HG02610 (cell line): ENCODE measurements around the gene CACNA1G.

Experiments used
- ATAC-seq: cut with Tn5 transposase; IDR thresholded peaks from one replicate; pipeline ENCODE4 v1.9.1; 2021; ENCODE audit warnings: mild to moderate bottlenecking, moderate library complexity; ENCODE audit not compliant: unreplicated experiment

Gene CACNA1G

DNA sequence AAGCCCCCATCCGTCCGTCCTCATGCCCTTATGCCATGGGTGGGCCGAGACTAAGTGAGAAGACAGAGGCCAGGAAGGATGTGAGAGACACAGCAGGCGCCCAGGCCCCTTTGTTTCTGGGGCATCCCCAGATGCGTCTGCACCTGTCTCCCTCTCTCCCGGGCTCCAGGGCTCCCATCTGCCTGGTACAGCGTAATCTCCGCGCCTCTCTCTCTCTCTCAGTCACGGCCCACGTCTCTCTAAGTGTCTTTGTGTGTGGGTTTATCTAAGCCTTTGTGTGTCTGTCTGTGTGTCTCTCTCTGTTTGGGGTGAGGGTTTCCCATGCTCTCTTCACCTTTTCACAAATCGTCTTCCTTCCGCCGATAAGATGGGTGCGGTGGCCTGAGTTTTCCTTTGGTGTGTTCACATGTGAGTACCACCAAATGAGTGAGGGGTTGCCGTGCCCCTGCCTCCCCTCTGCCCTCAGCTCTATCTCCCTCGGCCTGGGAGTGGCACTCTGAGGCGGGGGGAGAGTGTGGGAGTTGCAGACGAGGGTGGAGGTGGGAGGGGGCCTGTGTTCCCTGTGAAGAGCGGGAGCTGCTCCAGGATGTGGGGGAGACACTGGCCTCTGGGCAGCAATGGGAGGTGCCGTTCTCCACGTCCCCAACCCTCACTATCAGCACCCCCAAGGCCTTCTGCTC is 48.3 kb downstream of the CACNA1G start:
- ATAC-seq, result no peak

DNA sequence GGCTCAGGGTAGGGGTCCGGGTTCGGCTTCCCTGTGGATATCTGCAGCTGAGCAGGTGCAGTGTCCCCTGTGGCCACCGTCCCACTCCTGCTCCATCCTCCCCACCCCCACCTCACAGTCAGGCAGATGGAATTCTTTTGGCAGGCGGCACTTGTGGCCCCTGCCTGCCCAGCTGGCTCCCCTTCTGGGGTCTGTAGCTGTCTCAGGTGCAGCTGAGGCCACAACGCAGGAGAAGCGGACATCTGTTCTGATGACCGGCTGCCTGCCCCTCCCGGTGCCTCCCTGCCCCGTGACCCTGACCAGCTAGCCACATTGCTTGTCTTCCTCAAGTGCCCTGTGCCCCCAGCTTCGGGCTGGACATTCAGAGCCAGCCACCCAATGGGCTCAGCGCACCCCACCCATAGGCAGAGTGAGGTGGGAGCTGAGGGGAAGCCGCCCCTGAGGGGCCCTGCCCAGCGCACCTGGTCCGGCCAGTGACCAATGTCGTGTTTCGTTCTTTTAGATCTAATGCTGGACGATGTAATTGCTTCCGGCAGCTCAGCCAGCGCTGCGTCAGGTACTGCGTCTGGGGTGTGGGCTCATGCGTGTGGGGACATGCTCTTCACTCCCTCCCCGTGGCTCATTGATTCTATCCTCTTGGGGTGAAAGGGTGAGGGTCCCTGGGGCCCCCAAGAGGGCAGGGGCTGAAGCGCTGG is 49.0 kb downstream of the CACNA1G start:
- no peak for ATAC-seq

GRCh38 chr17:50611634-50612033 is 51.1 kb downstream of the CACNA1G start:
- ATAC-seq, result no peak

- no peak for ATAC-seq
Measured at GRCh38 chr17:50612281-50612680, 51.8 kb downstream of the CACNA1G start.

DNA sequence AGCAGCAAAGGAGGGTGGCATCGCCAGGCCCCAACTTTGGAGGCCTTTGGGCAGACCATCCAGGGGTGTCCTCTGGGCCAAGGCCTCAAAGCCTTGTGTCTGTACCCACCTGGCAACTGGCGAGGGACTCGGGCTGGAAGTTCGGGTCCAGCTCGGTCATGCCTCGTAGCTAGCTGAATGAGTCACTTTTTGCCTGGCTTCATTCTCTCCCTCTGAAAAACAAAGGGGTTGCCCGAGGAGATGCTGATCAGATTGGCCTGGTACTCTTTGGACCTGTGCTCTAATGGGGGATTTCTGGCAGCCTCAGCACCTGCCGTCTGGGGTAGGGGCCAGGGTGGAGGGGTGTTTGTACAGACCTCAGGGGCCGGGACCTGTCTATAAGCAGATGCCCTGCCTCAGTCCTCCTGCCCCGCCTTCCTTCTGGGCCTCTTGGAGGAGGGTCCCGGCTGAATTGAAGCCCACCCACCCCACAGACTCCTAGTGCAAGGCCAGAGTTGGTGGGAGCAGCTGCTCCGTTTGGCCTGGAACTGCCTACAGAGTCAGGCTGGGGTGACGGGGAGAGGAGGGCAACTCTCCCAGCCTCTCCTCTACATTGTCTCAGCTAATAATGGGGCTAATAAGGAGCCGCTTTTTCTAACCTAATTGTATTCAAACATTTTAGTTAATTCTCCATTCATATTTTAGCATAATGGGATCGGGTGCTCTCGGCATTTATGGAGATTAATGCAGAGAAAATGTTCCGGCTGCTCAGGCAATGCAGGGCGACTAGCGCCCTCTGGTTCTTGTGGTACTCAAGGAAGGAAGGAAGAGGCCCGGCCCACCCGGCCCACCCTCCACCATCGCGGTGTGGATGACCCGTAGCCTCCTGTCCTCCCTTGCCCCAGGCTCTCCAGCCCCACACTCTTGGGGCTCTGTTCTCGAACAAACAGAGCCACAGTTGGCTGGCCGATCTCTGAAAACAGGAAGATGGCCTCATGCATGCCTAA is 52.8 kb downstream of the CACNA1G start:
- ATAC-seq, result no peak

DNA sequence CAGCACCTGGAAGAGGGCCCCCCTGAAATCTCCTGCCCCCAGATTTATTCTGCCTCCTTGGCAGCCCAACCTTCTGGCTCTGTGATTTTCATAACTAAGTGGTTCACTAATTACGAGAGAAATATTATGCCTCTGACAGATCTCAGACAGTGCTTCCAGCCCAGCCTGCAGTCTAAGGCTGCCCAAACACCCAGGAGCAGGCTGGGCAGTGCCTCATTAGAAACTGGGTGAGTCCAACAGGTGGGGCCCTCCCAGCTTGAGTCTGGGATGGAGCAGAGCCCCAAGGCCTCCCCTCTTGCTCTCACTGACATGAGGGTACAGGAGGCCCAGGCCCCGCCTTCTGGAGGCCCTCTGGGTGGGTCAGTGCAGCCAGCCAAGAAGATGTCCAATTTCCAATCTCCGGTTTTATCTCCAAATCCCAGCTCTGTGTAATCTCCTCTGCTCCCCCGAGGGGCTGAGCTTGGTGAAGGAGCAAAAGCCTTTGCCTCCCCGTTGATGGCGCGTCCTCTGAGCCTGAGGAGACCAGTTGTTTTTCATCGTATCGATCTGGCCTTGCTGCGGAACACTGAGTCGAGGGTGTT is 54.0 kb downstream of the CACNA1G start:
- no peak for ATAC-seq

GRCh38 chr17:50615828-50616227 is 55.3 kb downstream of the CACNA1G start:
- no peak for ATAC-seq

DNA sequence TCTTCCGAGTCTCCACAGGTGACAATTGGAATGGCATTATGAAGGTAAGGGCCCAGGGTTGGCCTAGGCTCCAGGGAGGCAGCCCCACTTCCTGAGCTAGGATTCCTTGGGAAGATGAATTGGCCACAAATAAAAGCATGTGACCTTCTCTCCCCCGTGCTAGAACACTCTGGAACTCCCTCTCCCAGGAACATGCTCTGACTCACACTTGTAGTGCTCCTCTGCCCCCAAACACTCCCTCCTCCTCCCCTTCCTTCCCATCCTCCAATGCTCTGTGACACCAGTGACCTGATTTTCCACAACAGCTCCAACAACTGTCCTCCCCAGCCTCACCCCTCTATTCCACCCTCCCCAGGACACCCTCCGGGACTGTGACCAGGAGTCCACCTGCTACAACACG is 57.8 kb downstream of the CACNA1G start:
- ATAC-seq, result no peak

GRCh38 chr17:50618941-50619340 is 58.4 kb downstream of the CACNA1G start:
- no peak for ATAC-seq

DNA sequence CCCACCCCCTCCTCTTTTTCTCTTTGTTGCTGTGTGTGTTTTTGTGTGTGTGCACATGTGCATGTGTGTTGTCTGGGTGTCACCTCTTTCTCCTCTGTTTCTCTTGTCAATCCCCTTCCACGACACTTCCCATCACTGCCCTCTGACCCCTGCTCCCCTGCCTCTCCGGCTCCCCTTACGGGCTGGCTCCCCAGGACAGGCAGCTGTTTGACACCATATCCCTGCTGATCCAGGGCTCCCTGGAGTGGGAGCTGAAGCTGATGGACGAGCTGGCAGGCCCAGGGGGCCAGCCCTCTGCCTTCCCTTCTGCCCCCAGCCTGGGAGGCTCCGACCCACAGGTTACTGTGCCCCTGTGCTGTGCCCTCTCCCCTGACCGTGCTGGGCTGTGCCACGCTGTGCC is 59.0 kb downstream of the CACNA1G start:
- ATAC-seq, result no peak

DNA sequence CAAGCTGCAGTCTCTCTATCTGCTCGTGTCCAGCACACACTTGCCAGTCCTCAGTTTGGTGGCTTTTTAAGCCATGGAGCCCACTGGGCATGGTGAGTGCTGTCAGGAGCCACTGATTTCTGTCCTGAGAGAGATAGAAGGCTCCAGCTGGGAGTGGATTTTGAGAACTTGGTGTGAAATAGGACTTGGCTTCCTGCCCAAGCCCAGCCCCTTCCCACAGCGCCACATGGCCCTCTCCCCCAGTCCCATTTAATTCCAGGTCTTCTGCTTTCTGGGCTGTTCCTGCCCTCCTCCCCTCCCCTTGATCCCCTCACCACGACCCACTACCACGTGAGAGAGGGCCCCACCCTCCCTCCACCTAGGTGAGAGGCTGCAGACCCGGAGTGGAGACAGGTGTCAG is 59.7 kb downstream of the CACNA1G start:
- ATAC-seq, result no peak

- ATAC-seq, result no peak
Measured at GRCh38 chr17:50620858-50621257, 60.3 kb downstream of the CACNA1G start.

- ATAC-seq, result no peak
Measured at GRCh38 chr17:50621574-50622031, 61.1 kb downstream of the CACNA1G start.

DNA sequence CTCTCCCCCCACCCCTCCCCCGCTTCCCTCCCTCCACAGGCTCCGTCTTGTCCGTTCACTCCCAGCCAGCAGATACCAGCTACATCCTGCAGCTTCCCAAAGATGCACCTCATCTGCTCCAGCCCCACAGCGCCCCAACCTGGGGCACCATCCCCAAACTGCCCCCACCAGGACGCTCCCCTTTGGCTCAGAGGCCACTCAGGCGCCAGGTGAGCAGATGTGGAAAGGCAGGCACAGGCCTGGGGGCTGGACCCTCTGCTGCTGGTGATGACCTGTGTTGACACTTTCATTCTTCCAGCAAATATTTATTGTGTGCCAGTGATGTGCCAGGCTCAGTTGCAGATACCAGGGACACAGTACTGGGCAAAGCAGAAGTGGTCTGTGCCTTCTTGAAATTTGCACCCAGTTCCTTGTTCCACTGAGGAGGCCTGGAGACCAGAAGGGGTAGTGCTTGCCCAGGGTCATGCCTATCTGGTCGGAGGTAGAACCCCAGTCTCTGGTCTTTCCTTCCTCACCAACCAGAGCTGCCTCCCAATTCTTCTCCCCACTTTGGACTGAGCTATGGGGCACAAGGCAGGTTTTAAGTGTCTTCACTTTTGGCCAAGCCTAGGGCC is 63.9 kb downstream of the CACNA1G start:
- no peak for ATAC-seq

DNA sequence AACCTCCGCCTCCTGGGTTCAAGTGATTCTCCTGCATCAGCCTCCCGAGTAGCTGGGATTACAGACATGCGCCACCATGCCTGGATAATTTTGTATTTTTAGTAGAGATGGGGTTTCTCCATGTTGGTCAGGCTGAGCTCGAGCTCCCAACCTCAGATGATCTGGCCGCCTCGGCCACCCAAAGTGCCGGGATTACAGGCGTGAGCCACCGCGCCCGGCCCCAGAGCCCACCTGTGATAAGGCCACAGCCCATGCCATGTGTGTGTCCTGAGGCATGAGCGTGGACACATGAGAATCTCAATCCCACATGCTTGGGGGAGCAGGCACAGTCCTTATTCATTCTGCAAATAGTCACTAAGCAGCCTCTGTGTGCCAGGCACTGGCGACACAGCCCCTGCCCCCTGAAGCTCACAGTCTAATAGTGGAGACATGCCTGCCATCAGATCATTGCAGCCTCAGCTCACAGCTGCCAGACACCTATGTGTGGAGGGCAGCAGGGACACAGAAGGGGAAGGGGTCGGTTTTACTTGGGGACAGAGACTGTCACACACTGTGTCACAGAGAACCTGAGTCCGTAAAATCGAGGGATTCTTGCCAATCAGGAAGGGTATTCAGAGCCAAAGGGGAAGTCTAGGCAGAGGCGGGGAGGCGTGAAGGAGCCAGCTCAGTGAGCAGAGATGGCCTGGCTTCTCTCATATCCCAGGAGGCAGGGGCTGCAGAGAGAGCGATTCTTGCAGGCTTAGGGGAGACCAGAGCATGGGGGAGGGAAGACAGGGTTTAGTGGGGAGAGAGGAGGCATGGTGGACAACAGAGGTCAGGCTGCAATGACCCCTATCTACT is 64.7 kb downstream of the CACNA1G start:
- no peak for ATAC-seq

GRCh38 chr17:50626037-50626574 is 65.6 kb downstream of the CACNA1G start:
- ATAC-seq, result no peak

GRCh38 chr17:50627036-50627781 is 66.7 kb downstream of the CACNA1G start:
- ATAC-seq, result no peak

- ATAC-seq, result no peak
Measured at GRCh38 chr17:50627782-50628601, 67.5 kb downstream of the CACNA1G start.
